CD4-positive, alpha-beta T cell treated with Interleukin-10 for 1 hour (primary cell): ENCODE measurements around the gene NR6A1.
"Not testable (repeated sequence)": the region's sequence is repeated elsewhere in the genome, so short reads cannot be mapped to it uniquely, and the experiment has no call there.

Source experiments
- DNase-seq: peaks from one replicate; pipeline ENCODE4 v3.0.0-alpha.2; 2020

Gene NR6A1

GRCh38 chr9:124776618-124776953 is 5.5 kb upstream of the NR6A1 start:
- no peak for DNase-seq

DNA sequence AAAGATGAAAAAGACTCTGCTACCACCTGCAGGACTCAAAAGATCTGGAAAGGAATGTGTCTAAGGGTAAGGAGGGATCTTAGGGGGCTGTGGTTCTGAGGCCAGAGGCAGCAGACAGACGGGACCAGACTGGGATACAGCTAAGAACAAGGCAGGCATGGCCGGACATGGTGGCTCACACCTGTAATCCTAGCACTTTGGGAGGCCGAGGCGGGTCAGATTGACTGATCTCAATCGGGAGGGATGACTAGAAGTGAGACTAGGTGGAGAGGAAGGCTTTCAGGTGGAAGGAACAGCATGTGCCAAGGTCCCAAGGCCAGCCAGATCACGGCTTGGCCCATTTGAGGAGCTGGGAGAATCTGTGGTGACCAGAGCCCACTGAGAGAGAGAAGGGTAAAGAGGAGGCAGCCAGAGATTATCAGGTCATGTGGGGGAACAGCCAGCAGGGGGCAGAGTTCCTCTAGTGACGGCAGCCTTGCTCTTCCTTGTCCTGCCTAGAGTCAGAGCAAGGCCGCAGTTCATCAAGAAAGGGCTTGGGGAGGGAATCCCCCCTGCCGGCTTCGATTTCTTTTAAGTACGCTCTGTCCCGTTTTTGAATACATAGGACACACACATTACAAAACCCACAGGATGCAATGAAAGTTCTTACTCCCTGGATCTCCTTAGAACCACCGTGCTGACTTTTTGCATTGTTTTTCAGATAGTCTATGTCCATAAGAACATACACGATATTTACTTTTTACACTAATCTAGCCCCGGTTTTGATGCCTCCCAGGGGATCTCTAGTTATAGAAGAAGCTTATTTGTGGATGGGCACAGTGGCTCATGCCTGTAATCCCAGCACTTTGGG is 3.2 kb upstream of the NR6A1 start:
- peak; percentile 86 for DNase-seq

DNA sequence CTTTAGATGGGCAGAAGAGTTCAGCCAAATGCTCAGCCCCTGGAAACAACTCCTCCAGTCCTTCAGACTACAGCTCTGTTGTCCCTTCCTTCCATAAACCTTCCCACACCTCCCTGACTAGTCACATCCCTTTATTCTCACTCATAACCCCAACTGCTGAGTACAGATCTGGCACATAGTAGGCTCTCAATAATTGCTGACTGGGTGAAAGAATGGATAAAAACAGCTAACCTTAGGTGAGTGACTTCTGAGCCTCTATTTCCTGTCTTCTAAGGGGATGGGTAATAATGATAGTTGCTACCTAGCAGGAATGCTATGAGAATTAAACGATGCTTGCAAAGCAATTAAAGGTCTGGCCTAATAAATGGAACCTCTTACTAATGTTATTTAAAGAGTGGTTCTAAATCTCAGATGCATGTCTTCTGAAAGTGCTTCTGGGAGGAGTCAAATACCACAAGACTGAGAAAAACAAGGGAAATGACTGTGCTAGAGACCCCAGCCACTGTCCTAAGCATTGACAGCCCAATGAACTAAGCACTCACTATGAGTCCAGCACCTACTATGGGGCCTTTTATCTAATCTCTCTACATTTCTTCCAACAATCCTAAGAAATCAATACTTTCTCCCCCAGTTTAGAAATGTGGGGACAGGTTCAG is 2.5 kb upstream of the NR6A1 start:
- DNase-seq: no peak

DNA sequence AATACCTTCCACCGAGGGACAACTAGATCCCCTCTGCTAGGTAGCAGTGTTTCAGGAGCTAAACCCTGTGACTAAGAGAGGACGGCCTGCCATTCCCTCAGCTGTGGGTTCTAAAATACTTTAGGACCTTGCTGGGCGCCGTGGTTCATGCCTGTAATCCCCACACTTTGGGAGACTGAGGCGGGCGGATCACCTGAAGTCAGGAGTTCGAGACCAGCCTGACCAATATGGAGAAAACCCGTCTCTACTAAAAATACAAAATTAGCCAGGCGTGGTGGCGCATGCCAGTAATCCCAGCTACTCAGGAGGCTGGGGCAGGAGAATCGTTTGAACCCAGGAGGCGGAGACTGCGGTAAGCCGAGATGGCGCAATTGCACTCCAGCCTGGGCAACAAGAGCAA is 1.8 kb upstream of the NR6A1 start:
- not testable (repeated sequence) for DNase-seq

DNA sequence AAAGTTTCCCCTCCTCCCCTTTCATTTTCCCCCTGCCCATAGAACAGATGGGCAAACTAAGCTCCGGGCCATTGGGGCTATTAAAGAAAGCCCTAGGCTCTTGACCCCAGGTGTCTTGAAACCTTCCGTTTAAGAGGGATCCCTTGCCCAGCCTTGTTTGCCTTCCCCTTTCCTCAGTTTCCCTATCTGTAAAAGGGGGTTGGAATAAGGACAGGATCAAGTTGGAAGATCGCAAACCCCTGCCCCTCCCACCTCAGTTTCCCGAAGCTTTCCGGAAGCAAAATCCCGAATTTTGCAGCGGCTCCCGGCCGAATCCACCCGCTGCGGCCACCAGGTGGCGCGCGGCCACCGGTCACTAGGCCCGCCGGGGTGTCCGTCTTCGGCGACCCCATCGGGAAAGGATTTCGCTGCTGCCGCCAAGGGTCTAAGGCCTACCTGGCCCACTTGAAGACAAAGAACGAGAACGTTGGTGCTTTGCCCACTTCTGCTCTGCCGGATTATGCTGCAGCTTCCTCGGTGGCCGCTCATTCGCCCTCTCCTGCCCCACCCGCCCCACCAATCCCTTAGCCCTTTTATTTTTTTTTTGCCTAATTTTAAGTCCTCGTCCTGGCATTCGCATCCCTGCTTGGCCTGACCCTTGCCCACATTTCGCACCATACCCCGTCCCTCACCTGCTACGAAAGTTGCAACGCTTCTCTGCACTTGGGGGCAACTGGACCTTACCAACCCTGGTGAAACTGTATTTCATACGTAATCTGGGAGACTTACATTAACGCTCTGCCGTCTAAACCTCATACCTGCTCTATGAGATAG is 962 bp upstream of the NR6A1 start:
- peak; percentile 37 for DNase-seq

DNA sequence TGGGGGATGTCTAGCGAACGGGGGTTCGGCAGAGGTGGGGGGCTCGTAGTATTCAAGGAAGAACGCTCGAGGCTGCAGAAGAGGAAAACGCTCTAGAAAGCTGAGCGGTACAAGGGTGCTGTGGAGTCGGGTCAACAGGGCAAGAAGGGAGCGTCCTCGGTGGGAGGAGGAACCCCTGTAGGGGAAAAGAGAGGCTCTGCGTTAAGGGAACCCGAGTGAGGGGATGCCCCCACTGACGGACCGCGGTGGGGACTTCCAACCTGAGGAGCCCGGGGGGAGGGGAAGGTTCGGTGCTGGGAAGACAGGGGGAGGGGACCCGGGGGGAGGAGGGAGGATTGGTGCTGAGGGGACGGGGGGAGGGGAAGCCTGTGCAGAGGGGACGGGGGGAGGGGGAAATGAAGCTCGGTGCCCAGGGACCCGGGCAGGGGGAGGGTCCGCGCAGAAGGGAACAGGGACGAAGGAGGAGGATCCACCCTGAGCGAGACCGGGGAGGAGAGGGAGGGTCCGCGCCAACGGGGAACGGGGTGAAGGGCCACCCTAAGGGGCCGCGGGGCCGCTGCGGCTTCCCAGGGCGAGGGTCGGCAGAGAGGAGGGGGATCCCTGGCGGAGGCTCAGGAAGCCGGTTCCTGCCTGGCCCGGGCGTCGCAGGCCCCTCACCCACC is 621 bp downstream of the NR6A1 start:
- DNase-seq: peak; percentile 47

DNA sequence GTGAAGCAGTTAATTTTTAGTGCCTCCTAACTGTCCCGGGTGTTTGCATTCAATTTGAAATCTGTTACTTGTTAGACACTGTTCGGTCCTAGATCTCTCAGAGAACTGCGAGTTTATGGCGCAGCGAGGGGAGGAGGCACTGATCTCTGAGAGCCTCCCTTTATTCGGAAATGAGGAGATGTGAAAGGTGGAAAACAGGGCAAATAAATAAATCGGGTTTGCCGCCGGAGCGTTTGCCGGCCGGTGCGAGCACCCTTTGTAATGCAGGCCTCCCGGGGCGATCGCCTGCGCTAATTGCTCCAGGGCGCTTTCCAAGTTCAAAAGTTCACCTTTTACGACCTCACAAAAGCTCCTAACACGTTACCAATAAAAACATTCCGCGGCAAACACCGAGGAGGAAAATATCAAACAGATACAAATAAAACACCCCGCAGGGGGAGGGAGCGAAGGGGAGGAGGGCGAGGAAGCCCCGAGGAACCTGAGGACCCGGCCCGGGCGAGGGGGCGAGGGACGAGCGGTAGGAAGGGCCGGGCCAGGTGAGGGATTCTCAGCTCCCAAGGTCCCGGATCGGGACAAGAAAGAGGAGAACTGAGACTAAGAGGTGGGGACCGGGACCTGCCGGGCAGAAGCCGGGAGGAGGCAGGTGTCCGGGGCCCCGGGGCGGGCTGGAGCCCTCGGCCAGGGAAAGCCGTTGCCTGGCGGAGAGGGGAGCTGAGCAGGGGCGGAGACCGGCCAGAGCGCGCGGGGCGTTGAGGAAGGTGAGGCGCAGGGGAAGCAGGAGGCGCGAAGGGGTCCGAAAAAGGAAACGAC is 1.4 kb downstream of the NR6A1 start:
- peak; percentile 8 for DNase-seq

DNA sequence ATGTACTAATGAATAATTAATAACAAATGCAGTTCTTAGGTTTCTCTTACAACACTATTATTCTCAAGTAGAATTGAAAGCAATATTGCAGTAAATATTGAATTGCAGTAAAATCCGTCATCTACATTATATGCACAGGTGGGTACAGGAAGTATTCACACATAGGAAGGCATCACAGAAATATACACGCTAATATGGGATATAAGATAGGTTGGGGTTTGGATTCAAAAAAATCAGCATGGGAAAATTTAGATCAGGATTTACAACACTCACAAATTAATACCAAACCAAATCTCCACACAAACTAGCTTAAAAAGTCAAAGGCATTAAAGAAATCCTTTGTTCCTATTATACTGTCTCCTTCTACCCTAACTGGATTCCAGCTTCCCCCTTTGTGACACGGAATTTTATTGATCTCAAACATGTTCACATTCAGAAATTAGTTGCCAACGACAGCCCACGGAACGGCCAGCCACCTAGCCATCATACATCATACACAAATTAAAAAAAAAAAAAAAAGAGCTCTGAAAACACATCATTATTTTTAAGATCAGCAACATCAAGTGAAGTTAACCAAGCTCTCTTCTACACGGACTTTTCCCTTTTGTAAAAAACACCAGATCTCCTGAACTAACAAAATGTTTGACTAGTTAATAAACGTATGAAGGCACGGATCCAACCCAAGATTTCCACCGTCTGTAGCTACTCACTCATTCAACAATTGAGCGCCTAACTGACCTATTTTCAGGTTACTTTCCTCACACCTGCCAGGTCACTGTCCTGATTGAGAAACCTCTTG is 2.2 kb downstream of the NR6A1 start:
- no peak for DNase-seq

GRCh38 chr9:124768334-124768733 is 2.8 kb downstream of the NR6A1 start:
- no peak for DNase-seq

DNA sequence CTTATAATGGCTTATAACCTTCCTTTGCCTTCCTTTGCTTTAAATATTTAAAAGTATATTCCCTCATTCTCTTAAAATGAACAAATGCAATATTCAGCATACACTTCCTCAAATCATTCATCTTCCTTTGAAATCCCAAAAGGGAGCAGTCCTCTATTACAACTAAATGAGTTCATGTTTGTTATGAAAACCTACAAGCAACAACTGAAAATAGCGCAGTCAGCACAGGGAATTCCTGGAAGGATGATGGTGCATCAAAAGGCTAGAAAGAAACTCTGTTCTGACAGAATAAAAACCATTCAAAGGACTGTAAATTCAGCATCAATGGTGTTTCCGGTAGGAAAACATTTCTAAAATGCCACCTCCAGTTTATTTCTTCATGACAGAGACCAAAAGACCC is 3.3 kb downstream of the NR6A1 start:
- DNase-seq: no peak

DNA sequence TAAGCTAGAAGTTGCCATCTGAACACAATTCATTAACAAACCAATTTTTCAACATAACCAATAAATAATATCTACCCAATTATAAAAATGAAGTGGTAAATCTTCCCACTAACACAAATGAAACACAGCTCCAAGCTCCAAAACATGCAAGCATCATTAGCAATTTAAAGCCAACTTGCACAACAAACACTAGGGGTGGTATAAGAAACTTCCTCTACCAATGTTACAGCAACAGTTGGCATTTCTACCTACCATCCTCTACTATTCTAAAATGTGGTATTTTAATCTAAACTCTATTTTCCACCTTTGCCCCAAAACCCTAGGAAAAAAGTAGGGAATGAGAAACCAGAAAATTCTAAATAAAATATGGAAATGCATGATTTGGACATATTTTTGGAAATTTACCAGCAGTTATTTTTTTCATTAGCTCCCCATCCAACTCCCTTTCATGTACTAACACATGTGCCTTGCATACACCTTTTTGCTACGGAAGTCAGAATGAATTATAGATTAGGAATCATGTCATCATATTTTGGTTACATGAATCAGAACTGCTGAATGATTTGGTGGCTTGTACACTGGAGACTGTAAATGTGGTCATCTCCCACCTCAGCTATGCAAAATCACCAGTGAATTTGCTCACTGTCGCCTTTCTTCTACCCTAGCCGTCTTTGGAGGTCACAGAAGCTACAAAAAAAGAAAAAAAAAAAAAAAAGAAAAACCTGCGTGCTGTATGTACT is 4.1 kb downstream of the NR6A1 start:
- DNase-seq: peak; percentile 17

DNA sequence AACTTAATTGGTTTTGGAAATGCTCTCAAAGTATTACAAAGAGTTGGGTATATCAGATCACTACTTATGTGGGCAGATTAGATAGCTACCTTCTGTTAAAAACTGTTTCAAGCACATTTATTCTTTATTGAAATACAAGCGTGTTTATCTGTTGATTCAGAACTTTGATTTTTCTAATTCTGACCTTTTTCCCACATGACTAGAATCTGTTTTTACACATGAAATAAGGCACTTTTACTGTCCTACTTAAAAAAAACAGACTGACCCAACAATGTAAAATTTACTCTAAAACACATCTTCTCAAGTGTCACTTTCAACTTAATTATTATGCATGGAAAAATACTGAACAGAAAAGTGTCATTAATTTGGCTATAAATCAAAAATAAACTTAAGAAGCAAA is 4.8 kb downstream of the NR6A1 start:
- DNase-seq: no peak

- no peak for DNase-seq
These were observed 5.7 kb downstream of the NR6A1 start for GRCh38 chr9:124765439-124765835.

DNA sequence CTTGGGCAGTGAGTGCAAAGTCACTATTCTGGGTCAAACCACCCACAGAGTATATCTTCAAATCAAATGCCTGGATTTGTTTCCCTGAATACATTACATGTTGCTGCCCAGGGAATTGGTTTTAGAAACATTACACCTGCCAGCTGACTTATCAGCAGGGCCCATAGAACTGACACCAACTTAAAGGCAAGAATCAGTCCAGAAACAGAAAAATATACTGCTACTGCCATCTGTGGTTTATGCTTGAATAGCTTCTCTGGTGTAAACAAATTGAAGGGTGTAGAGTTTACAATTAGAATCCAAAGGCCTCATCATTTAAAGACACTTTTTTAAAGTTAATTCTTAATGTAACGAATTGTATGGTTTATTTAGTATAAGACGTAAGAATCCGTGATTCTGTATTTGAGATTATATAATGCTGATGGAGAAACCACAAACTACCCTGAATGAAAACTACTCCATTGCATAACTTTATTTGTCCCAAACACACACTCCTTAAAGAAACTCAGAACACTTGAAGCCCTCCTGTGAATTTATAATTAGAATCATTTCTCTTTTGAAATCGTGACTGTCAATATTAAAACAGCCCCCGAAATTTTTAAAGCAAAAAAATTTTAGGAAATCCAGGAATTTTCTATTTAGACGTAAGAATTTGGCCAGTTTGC is 6.2 kb downstream of the NR6A1 start:
- DNase-seq: peak; percentile 12

GRCh38 chr9:124762633-124763032 is 8.5 kb downstream of the NR6A1 start:
- DNase-seq: no peak

- no peak for DNase-seq
These were observed 9.4 kb downstream of the NR6A1 start for GRCh38 chr9:124761710-124762109.

- no peak for DNase-seq
These were observed 9.9 kb downstream of the NR6A1 start for GRCh38 chr9:124761196-124761595.

DNA sequence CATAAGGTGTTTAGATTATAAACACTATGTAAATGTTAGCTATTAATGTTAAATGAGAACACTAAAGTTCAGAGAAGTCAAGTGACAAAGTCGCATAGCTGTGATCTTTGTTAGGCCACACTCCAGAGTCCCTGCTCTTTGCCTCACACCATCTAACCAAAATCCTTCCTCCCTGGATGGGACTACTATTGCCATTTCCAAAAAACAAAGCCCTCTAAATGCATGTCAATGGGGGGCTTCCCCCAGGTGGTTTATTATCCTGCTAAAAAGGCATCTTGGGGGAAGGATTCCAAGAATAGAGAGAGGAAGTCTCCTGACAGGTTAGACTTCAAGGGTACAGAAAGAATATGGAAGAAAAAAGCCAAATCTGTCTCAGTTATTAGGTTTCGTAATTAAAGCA is 10.4 kb downstream of the NR6A1 start:
- no peak for DNase-seq

- no peak for DNase-seq
These were observed 11.8 kb downstream of the NR6A1 start for GRCh38 chr9:124759327-124759726.

- DNase-seq: no peak
These were observed 12.4 kb downstream of the NR6A1 start for GRCh38 chr9:124758691-124759090.
